HG02973 (cell line): ENCODE measurements around the gene TMSB10.

ENCODE experiments used
- ATAC-seq: cut with Tn5 transposase; IDR thresholded peaks from one replicate; pipeline ENCODE4 v1.9.1; 2021; ENCODE audit warnings: moderate library complexity; ENCODE audit not compliant: unreplicated experiment

Gene TMSB10

DNA sequence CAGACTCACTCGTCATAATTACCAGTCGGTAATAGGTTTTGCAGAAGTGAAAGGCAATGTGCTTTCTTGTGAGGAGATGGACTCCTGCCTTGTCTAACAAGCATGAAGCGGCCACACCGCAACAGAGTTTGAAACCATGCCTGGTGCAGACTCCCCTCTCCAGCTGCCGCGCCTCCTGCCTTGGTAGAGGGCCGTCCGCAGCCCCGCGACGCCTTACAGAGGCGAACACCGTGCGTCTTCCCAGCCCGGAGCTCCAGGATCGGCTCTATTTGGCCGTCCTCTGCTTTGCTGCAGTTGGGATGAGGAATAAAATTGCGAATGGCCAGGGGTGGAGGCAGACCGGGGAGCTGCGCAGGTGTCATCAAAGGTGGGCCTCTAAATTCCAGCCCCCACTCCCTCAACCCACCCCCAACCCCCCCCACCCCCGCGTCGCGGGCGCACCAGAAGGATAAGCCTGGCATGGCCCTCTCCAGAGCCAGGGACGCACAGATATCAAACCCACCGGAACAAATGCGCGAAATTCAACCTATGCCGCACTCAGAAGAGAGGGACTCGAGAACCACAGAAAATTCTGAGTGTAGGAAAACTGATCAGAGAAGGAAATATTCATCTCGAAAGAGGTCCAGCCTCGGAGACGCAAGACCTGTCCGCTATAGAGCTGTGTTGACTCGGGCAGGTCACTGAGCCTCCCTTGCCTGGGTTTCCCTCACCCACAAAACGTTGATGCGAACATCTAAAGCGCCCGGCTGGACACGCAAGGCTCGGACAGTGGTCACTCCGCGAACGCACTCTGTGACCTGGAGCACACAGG lies 25.7 kb upstream of the TMSB10 start:
- peak; percentile 56 for ATAC-seq

DNA sequence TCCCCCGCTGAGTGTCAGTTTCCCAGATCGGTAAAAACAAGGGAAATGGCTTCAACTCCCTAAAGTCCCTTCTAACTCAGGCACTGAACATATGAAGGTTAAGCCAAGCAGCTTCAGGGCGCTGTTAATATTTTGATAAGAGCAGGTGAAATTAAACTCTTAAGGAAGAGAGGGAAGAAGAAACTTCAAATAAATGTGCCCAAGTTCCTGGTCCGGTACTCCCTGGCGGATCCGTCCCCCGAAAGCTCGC lies 25.1 kb upstream of the TMSB10 start:
- ATAC-seq = no peak

DNA sequence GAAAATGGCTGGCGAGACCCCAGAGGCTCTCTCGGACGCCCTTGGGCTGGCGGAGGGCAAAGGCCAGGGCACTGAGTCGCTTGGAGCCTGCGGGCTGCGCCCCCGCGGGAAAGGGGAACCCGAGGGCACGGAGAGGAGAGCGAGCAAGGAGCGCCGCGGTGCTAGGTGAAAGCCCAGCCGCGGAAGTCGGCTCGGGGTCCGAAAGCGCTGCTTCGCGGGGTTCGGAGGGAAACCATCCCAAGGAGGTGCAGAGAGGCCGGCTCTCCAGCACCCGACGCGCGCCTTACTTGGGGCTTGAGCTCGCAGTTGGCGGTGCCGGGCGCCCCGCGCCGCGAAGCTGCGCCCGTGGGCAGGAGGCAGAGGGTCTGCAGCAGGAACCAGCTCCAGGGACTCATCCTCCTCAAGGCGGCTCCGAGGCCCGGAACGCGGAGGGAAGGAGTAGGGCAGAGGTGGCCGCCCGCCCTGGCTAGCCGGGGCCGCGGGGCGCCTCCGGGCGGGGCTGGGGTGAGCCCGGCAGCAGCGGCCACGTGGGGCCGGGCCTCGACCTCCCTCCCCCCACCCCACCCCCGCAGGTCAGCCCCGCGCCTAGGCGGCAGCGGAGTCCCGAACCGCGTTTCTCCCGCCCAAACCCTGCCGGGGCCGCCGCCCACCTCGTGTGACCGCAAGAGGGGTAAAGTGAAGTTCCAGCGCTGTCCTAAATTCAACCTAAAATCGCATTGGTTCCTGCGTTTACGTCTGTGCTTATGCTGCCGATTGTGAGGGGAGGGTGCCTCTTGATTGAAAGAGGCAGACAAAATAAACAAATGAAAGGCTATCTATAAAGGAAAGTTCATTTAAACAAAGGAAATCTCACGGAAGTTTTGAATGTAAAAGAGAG lies 24.6 kb upstream of the TMSB10 start, which contains the start of gene TRABD2A:
Gene TRABD2A, minus strand, starts transcription at position 440 of the 877 bp plus-strand sequence. Its CDS starts 45 bp downstream, at position 395.
- ATAC-seq = peak; percentile 26

DNA sequence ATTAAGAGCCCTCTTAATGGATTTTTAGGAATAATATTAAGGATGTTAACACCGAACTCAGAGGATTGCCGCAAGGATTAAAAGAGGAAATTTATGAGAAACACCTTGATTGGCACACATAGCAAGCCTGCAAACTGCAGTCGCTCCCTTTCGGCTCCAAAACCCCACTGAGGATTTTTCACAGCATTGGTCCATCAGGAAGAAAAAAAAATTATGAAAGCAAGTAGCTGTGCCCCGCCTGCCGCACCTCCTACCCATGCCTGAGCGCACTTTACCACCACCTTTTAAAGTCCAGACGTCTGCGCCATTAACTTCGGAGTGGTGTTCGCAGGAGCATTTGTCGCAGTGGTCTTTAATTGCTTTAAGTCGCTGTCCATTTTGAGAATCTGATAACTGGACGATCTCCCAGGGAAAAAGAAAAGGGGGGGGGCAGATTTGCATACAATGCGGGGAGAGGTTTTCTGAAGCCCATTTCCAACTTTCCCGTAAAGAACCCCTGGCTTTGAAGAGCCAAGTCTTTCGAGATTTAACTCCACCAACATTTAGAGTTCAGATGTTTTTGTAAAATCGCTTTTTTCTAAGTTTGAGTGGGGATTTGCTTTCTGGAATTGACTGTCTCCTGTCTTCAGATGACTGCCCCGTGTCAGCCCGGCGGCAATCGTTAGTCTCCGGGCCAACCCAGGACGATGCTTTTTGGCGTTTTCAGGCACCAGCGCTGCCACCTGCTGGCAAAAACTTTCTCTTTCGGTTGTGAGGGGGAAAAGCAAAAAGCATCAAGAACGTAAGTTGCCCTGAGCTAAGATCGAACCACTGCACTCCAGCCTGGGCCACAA lies 23.7 kb upstream of the TMSB10 start:
- ATAC-seq = peak; percentile 58

DNA sequence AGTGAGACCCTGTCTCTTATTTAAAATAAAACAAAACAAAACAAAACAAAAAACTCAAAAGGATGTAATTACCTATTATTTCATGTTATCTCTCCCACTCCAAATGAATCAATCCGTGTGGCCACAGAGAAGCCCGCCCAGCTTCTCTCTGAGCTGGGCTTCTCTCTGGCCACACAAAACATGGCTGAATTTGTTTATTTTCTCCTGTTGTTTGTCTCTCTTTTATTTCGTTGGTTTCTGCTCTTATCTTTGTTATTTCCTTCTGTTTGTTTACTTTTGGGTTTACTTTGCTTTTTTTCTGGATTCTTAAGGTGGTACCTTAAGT lies 23.1 kb upstream of the TMSB10 start:
- ATAC-seq = no peak

DNA sequence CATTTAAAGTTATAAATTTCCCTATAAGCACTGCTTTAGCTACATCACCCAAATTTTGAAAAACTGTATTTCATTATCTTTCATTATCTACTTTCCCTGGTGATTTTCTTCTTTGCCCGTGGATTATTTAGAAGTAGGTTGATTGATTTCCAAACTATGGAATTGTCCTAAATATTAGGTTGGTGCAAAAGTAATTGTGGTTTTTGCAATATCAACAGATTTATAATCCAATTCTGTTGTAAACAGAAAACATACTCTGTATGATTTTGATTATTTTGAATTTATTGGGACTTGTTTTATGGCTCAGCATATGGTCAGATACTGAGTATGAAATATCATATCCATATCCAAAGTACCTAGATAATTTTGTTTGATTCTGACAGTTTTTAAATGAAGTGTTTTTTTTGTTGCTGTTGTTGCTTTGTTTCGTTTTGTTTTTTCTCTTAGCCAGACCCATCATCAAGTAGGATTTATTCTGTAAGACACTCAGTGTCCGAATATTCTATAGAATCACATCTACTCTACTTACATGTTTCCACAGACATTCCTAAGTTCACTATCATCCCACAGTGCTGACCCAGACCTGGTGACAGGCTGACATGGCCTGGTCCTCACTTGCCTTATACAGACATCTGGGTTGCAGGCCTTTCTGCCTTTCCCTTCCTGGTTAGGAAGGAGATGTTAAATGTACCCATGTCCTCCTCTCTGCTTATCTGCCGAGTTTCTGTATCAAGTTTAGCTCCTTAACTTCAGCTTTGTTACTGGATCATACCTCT lies 22.5 kb upstream of the TMSB10 start:
- ATAC-seq = no peak

DNA sequence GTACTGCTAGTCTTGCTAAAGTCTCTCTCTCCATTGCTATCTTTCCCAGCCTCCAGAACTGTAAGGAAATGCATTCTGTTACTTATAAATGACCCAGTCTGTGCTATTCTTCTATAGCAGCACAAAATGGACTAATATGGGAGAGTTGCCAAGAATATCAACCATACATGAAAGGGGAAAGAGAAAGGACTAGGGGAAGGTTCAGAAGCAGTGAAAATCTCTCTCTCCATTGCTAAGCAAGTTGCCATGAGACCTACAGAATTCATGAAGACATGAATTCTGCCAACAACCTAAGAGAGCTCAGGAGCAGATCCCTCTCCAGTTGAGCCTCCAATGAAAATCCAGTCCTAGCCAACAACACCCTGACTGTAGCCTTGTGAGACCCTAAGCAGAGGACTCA lies 21.0 kb upstream of the TMSB10 start:
- no peak for ATAC-seq

DNA sequence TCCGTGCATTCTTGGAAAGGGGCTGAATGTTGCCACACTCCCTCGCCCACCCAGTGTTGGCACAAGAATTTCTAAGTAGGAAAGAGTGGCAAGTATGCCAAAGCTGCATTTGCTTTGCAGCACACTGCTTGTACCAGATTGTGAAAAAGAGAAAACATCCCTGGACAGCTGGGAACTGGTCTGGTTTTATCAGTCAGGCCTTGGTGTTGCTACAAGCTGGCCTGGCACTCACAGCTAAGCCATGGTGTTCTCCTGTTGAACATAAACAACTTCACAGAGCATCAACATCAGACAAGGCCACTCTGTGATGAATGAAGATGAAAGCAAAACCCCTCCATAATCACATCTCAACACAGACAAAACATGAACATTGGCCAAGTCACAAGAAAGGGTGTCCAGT lies 20.3 kb upstream of the TMSB10 start:
- ATAC-seq = no peak

DNA sequence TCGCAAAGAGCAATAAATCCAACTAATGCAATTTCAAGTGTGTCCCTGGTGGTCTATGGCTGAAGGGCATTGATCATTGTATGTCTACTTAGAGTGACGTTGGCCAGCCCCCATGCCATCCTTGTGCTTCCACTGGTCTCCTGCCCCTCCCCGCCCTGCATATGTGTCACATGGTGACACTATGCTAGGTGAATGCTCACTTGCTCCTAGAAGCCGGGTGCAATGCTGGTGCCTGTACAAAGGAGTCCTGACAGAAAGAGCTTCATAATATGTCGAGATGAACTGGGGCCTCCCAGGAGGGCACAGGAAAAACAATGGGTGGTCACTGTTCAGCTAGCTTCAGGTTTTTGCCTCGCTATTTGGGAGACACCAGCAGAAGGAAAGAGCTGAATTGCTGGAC lies 18.7 kb upstream of the TMSB10 start:
- no peak for ATAC-seq

DNA sequence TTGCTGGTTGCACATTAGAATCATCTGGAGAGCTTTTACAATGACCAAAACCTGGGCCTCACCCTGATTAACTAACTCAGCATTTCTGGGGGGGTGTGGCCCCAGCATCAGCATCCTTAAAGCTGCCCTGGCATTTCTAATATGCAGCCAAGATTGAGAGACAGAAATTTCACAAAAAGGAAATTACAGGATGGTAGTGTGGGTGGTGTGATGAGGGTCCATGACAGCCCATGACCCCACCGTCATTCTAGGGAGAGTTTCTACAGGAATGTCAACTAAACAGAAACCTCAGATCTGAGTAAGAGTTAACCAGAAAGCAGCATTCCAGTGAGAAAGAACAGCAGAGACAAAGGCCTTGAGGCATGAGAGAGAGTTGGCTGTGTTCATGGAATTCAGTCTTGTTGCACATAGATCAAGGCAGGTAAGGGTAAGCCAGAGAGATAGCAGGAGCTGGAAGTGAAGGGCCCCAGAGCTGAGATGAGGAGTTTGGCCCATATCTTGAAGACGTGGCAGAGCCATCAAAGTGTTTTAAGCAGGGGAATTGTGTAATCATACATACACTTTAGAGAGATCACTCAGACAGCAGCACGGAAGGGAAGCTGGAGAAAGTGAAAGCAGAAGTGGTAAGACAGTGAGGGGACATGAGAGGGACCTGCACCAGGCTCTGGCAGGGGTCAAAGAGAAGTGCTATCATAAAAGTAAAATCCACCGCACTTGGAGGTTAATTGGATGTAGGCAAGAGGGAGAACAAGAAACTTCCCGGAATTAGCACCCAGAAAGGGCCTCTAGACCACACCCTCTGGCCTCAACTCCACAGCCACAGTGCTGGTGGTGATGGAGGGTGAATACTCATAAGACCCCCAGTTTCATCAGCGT lies 16.8 kb upstream of the TMSB10 start:
- peak; percentile 96 for ATAC-seq

DNA sequence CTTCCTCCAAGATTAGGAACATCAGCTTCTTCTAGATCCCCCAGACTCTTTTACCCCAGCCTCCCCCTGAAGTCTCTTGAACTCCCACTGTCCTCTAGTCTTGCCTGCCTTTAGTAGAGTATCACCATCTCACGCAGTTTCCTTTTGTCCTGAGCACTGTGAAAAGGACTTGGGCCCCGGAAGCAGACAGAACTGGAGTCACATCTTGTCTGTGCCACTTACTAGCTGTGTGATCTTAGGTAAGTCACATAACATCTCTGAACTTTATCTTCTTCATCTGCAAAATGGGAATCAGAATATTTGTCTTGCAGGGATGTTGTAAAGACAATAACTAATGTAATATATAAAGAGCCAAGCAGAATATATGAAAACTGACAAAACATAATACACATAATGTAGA lies 16.1 kb upstream of the TMSB10 start:
- no peak for ATAC-seq

DNA sequence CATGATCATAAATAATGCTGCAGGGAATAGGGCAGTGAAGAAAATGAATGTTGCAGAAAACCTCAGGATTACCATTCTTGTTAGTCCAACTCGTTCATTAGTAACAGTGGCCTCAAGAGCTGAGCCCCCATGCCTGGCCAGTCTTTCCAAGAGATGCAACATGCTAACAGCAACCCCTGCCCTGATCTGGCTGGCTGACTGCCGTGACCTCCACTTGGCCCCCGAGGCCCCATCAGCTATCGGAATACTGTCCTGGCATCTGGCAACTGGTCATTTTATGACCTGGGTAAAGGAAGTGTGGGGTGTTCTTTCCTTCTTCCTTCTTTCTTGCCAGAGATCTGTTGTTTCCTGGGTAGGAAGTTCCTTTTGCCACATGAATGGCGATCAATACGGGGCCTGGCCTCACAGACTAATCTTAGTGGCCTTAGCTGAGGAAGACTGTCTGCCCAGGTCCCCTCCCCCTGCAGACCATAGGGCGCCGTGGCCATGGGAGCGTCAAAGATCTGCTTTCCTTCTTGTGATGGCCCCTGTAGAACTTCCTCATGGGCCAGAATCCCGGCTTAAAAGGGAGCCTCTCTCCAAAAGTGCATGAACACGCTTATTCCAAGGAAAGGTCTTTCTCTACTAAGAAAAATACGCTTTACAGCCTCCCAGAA lies 14.0 kb upstream of the TMSB10 start:
- ATAC-seq = no peak

DNA sequence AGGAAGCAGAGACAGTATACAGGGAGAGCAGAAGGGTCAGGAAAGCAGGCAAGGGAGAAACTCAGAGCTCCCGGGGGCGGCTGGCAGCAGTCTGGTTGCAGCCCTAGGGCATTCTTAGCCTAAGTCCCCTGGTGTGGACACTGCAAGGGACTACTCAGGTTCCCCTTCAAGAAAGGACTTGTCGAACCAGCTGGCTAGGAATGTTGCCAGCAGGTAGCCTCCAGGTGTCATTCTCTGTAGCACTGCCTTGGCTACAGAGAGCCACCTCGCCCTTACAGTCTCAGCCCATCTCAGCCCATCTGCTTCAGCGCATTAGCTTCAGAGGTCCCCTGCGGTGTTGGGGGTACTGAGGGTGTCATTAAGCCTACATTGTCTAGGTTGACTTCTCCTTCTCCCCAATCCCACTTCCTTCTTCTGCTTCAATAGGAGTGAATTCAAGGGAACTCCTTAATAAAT lies 11.3 kb upstream of the TMSB10 start:
- no peak for ATAC-seq

DNA sequence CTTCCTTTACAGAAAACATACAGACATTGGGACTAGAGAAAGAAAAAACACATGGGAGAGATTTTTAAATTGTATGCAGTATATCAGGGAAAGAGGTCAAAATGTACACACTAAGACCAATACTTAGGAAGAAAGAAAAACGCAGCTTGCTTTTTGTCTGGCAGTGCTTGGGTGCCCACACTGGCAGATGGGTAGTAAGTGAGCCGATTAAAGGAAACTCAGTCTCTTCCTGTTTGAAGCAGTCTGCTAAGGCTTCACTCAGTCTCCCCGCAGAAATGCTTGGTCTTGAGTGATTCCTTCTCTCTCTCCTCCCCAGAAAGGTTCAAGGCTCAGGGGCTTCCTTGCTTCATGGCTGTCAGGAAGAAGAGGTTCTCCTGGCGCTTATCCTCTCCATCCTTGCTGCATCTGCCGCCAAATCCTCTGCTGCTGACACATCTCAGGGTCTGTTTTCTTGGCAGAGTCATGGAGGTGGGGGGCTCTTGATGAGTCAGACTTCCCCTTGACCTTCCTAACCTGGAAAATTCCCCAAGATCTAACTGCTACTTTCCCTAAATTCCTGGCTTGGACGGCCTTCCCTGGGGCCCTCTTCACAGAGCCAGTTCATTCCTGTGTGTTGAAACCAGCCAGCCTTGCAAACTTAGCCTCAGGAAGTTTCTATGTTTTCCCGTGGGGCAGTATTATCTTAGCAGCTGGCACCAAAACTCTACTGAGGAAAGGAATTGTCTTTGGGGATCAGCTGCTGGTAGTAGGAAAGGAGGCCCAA lies 10.5 kb upstream of the TMSB10 start:
- no peak for ATAC-seq

DNA sequence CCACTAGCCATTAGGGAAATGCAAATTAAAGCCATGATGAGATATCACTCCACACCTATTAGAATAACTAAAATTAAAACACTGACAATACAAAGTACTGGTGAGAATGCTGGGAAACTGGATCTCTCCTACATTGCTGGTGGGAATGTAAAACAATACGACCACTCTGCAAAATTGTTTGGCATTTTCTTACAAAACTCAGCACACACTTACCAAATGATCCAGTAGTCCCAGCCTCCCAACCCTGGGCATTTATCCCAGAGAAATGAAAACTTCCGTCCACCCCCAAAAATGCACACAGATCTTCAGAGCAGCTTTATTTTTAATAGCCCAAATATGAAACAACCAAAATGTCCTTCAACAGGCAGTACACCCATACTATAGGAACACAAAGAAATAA lies 8.9 kb upstream of the TMSB10 start:
- ATAC-seq = no peak

DNA sequence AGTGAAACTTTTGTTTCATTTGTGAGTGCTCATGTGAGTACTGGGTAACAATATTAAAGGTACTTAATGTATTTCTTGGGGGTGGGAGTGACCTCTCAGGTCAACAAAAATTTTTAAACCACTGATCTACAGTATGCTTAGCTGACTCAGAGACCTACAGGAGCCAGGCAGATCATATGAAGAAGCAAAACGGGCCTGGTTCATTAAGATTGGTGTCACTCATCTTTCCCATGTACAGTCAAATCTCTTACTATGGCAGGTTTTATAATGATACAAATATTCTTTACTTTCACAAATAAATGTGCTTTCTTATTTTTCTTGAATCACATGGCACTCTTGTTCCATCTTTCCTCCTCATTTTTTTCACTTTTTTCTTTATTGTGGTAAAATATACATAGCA lies 7.7 kb upstream of the TMSB10 start:
- ATAC-seq = no peak

DNA sequence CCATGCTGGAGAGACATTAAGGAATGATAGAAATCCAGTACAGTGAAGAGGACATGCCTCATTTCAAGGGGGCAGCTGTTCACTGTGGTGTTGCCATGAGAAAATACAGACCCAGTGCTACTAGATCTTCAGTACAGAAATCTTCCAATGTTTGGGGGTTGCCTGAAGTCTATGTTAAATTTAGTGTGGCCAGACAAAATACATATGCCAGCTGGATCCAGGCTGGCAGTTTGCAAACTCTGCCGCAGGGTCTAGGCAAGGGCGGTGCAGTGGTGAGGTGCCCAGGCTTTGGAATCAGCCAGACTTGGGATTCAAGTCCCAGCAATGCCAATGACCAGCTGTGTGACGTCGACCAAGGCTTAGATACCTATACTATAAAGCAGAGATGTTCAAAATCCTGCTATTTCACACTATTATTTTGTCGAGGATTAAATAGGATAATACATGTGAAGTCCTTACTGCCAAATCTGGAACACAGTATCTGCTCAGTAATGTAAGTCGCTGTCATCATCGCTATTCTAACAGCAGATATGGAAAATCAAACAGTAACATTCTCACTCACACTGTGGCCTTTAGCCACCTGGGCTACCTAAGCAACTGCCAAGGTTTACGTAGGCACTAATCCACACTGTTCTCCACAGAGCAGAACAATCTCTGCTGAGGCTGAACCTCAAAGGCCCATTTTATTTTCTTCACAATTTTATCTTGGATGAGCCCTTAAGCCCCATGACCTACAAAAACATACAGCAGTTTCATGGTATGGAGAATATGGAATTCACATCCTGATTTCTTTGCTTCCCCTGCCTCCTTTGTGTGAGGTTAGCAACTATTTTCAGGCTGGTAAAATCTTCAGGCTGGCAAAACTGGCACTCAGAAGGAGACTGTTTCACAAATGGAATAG lies 5.9 kb upstream of the TMSB10 start:
- no peak for ATAC-seq

DNA sequence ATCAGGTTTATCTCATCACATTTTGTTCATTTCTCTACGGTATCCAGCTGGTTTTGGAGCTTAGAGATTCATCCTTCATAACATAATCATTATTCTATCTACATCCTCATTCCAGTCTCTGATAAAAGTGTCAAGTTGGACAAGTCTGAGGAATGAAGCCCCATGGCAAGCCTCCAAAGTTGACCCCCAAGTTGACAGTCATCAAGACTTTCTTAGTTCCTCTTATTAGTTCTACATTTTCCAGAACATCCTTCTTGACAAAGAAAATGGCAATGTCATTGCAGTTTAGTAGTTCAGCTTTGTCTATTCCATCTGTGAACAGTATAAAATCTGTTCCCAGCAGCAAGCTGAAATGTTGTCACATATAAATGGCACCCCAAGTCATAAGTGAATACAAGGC lies 4.5 kb upstream of the TMSB10 start:
- ATAC-seq = no peak
